ENCODE data around the gene ZBTB20. TPM values are rescaled to one million over a fixed set of nuclear protein-coding genes. Genes with fewer than 3 reads are reported as not detected.

The ZBTB20 gene
- total RNA-seq, 1 donor from 2014 or later = 91.2 TPM

DNA sequence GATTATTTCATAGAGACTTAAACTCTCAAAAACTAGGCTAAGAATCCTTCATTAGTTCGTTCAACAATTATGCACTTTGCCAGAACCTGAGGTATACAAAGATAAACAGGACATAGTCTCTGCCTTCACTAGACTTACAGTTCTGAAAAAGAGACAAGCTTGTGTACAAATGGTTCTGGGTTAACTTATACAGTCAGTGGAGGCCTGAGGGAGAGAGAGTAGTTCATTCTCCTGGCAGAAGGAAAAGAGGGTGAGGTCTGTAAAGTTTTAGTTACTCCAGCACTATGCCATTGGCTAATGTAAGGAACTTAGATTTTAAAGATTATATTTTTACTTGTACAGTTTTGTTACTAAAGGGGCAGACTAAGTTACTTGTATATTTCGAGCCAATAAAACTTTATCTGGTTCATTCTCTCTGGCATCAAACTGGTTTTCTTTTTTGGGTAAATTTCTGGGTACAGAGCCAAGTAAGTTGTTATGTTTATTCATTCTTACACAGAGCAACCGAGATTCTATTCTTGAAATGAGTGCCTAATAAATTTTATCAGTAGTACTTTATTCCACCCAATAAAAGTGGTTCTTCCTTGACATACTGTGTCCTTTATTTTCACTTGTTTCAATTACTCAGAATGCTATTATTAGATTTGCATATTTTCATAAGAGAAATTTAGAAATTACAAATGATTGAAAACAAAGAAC lies 574.6 kb downstream of the ZBTB20 start:
- POLR2A ChIA-PET = no interaction called here
- Mint-ChIP-seq H3K4me1 (peaks cover 1% of the 10 kb centered on the region), H3K4me3 (no peak overlapping the region), H3K9me3 (no peaks in the 10 kb centered on the region), H3K27ac (no peak overlapping the region), H3K27me3 (no peaks in the 10 kb centered on the region), H3K36me3 (ENCODE audit: low read depth) (no peaks in the 10 kb centered on the region)
- ATAC-seq (ENCODE audit: low read depth) = no peak
- DNase-seq = no peak
- TF ChIP-seq CTCF (IDR thresholded peaks at IDR 0.05) = no peak
- intact Hi-C loops (cut with micrococcal nuclease) = no loop called here
- CTCF ChIA-PET = no interaction called here

DNA sequence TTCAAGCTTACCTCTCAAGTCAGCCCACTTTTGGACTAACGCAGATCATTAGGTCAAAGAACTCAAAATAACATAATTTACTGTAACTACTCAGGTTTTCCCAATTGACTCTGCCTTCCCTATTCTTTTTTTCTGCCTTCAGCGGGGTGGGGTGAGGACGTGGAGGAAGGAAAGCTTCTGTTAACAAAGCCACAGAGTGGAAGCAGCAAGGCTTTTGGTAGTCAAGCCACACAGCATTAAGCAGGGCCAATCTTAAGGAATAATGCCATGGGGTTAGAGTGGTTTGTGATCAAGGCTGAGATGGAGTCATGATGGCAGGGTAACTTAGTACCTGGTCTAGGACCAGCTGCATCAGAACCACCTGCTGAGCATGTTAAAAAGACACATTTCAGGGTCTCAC lies 575.7 kb downstream of the ZBTB20 start:
- Mint-ChIP-seq H3K4me3 (no peak overlapping the region), H3K27me3 (no peaks in the 10 kb centered on the region)

DNA sequence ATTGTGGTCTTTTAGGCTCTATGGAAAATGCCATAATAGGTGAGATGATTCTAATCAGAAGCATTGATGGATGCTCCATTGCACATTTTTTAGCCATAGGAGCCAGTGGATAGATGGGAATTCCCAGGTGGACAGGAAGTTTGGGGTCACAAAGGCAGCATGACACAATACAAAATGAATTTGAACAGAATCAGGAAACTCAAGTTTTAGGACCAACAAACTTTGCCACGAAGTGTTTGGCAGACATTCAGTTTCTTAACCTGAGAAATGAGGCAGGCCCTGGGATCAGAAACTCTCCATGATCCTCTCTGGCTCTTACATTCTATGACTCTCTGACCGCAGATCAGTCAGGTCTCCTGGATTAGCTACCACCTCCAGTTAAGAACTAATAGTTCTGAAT lies 577.9 kb downstream of the ZBTB20 start:
- Mint-ChIP-seq H3K4me1 (peaks cover 18% of the 10 kb centered on the region), H3K27ac (no peak overlapping the region), H3K9me3 (peaks cover under 1% of the 10 kb centered on the region), H3K4me3 (no peak overlapping the region), H3K27me3 (no peaks in the 10 kb centered on the region), H3K36me3 (ENCODE audit: low read depth) (peaks cover 13% of the 10 kb centered on the region)
- no peak for ATAC-seq (ENCODE audit: low read depth)
- ChIA-PET POLR2A (no interaction called here), CTCF (no interaction called here)
- intact Hi-C loops (cut with micrococcal nuclease) = no loop called here
- no peak for DNase-seq
- no peak for TF ChIP-seq CTCF (IDR thresholded peaks at IDR 0.05)

More for the DNA sequence above, 575.7 kb downstream of the ZBTB20 start:
- TF ChIP-seq CTCF (IDR thresholded peaks at IDR 0.05) = no peak
- intact Hi-C loops (cut with micrococcal nuclease) = no loop called here
- H3K9me3 Mint-ChIP-seq = no peaks in the 10 kb centered on the region
- no peak for DNase-seq
- peaks cover 13% of the 10 kb centered on the region for H3K4me1 Mint-ChIP-seq
- ChIA-PET CTCF (no interaction called here), POLR2A (no interaction called here)
- H3K36me3 Mint-ChIP-seq (ENCODE audit: low read depth) = no peaks in the 10 kb centered on the region
- no peak for ATAC-seq (ENCODE audit: low read depth)
- no peak overlapping the region for H3K27ac Mint-ChIP-seq

GRCh38 chr3:114567771-114568170 lies 579.3 kb downstream of the ZBTB20 start:
- Mint-ChIP-seq H3K27me3 (no peaks in the 10 kb centered on the region), H3K4me3 (no peak overlapping the region), H3K4me1 (peaks cover 18% of the 10 kb centered on the region), H3K9me3 (peaks cover 3% of the 10 kb centered on the region), H3K36me3 (ENCODE audit: low read depth) (peaks cover 18% of the 10 kb centered on the region), H3K27ac (no peak overlapping the region)
- intact Hi-C loops (cut with micrococcal nuclease) = no loop called here
- CTCF ChIA-PET = no interaction called here
- no peak for DNase-seq
- POLR2A ChIA-PET = no interaction called here
- TF ChIP-seq CTCF (IDR thresholded peaks at IDR 0.05) = no peak
- no peak for ATAC-seq (ENCODE audit: low read depth)

DNA sequence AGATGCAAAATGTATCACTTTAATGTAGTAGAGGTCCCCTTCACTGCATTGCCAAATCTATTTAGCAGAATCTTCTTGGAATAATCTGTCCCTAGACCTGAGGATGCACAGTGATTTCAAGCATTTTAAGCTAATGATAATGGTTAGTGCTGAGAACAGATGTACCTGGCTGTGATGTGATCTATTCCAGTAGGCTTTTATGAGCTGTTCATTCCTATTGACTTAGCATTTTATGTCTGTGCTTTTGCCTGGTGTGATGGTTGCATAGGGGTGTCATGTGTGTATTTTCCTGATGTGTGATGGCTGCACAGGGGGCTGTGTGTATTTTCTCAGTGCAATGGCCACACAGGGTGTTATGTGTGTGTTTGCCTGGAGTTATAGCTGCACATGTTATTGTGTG lies 580.3 kb downstream of the ZBTB20 start:
- Mint-ChIP-seq H3K27me3 (no peaks in the 10 kb centered on the region), H3K9me3 (peaks cover 3% of the 10 kb centered on the region), H3K36me3 (ENCODE audit: low read depth) (peaks cover 18% of the 10 kb centered on the region), H3K4me3 (no peak overlapping the region), H3K4me1 (peaks cover 18% of the 10 kb centered on the region), H3K27ac (no peak overlapping the region)
- DNase-seq (no peak), ATAC-seq (ENCODE audit: low read depth) (no peak)
- TF ChIP-seq CTCF (IDR thresholded peaks at IDR 0.05) = no peak
- ChIA-PET CTCF (no interaction called here), POLR2A (no interaction called here)
- intact Hi-C loops (cut with micrococcal nuclease) = no loop called here
